ENCODE results near the gene REC114. TPM values are rescaled to one million over a fixed set of nuclear protein-coding genes. Genes with fewer than 3 reads are reported as not detected.
A peak's percentile ranks its signal among the peaks of the same experiment; 100 is the strongest.

The REC114 gene
- total RNA-seq, 1 donor from 2014 or later = not detected

- peak; percentile 65 for ATAC-seq
- no peak overlapping the region for H3K27ac ChIP-seq
- peaks cover 84% of the 10 kb centered on the region for H3K36me3 ChIP-seq
- intact Hi-C loops (cut with DNase I) = loop anchor here (10.0 kb wide), 1 partner anchor 71 kb away; the partner anchor contains the start of gene NPTN
- DNase-seq = no peak
- H3K4me3 ChIP-seq = no peak overlapping the region
- peaks cover 7% of the 10 kb centered on the region for H3K4me1 ChIP-seq
- H3K9me3 ChIP-seq = no peaks in the 10 kb centered on the region
- H3K27me3 ChIP-seq = no peaks in the 10 kb centered on the region
- TF ChIP-seq CTCF (IDR thresholded peaks at IDR 0.05) = no peak
Measured at GRCh38 chr15:73564255-73564654, 121.3 kb downstream of the REC114 start.

GRCh38 chr15:73567020-73567419 is 124.1 kb downstream of the REC114 start:
- H3K27me3 ChIP-seq = no peaks in the 10 kb centered on the region
- no peak overlapping the region for H3K4me3 ChIP-seq
- peaks cover 86% of the 10 kb centered on the region for H3K36me3 ChIP-seq
- no peak for TF ChIP-seq CTCF (IDR thresholded peaks at IDR 0.05)
- H3K9me3 ChIP-seq = no peaks in the 10 kb centered on the region
- no peak overlapping the region for H3K27ac ChIP-seq
- no peak for DNase-seq
- intact Hi-C loops (cut with DNase I) = loop anchor here (10.0 kb wide), 1 partner anchor 68 kb away; the partner anchor contains the start of gene NPTN
- peaks cover 7% of the 10 kb centered on the region for H3K4me1 ChIP-seq
- no peak for ATAC-seq

- no peak for ATAC-seq
- Histone ChIP-seq H3K27ac (no peak overlapping the region), H3K4me1 (peaks cover 7% of the 10 kb centered on the region), H3K9me3 (no peaks in the 10 kb centered on the region), H3K27me3 (no peaks in the 10 kb centered on the region), H3K36me3 (peaks cover 86% of the 10 kb centered on the region), H3K4me3 (no peak overlapping the region)
- DNase-seq = no peak
- intact Hi-C loops (cut with DNase I) = loop anchor here (10.0 kb wide), 1 partner anchor 66 kb away; the partner anchor contains the start of gene NPTN
- TF ChIP-seq CTCF (IDR thresholded peaks at IDR 0.05) = no peak
Measured at GRCh38 chr15:73568564-73569280, 125.8 kb downstream of the REC114 start.

GRCh38 chr15:73569361-73569760 is 126.4 kb downstream of the REC114 start:
- TF ChIP-seq CTCF (IDR thresholded peaks at IDR 0.05) = no peak
- H3K9me3 ChIP-seq = no peaks in the 10 kb centered on the region
- intact Hi-C loops (cut with DNase I) = loop anchor here (10.0 kb wide), 1 partner anchor 65 kb away; the partner anchor contains the start of gene NPTN
- H3K4me1 ChIP-seq = peaks cover 5% of the 10 kb centered on the region
- no peak overlapping the region for H3K4me3 ChIP-seq
- no peak overlapping the region for H3K27ac ChIP-seq
- DNase-seq (no peak), ATAC-seq (no peak)
- no peaks in the 10 kb centered on the region for H3K27me3 ChIP-seq
- peaks cover 80% of the 10 kb centered on the region for H3K36me3 ChIP-seq

GRCh38 chr15:73570355-73571032 is 127.5 kb downstream of the REC114 start:
- Histone ChIP-seq H3K36me3 (peaks cover 75% of the 10 kb centered on the region), H3K27me3 (no peaks in the 10 kb centered on the region), H3K9me3 (no peaks in the 10 kb centered on the region), H3K4me1 (no peaks in the 10 kb centered on the region), H3K27ac (no peak overlapping the region), H3K4me3 (no peak overlapping the region)
- no peak for TF ChIP-seq CTCF (IDR thresholded peaks at IDR 0.05)
- no peak for DNase-seq
- intact Hi-C loops (cut with DNase I) = no loop called here
- peak; percentile 12 for ATAC-seq

Measured in upper lobe of right lung (tissue), 1 donor.